Osteoblast (primary cell): Measurements from ENCODE around the gene AQP1. TPM values are rescaled to one million over a fixed set of nuclear protein-coding genes. Genes with fewer than 3 reads are reported as not detected.
A peak's percentile ranks its signal among the peaks of the same experiment; 100 is the strongest.

ENCODE experiments used
- DNase-seq: peaks from one replicate; pipeline ENCODE4 v3.0.0; 2011; ENCODE audit warnings: low spot score, mixed read lengths; ENCODE audit not compliant: insufficient read length; ENCODE audit errors: missing footprints
- H2AFZ ChIP-seq: 2 replicates; pipeline ENCODE4 v1.6.0; 2011; ENCODE audit warnings: mild to moderate bottlenecking, low read length
- H3K27ac ChIP-seq: 2 replicates; pipeline ENCODE4 v1.5.1; 2011; ENCODE audit warnings: mild to moderate bottlenecking, low read depth, low read length, moderate library complexity
- H3K27me3 ChIP-seq: 2 replicates; pipeline ENCODE4 v1.6.0; 2012; ENCODE audit warnings: mild to moderate bottlenecking, control low read depth, inconsistent platforms, low read length, moderate library complexity; ENCODE audit not compliant: insufficient read depth
- H3K36me3 ChIP-seq: 2 replicates; pipeline ENCODE4 v1.5.1; 2011; ENCODE audit warnings: mild to moderate bottlenecking, low read length, control low read depth, moderate library complexity; ENCODE audit not compliant: insufficient read depth
- H3K4me1 ChIP-seq: 2 replicates; pipeline ENCODE4 v1.5.1; 2011; ENCODE audit warnings: mild to moderate bottlenecking, low read length, control low read depth, moderate library complexity; ENCODE audit not compliant: insufficient read depth
- H3K4me2 ChIP-seq: 2 replicates; pipeline ENCODE4 v1.6.0; 2011; ENCODE audit warnings: mild to moderate bottlenecking, low read length; ENCODE audit not compliant: insufficient read depth
- H3K4me3 ChIP-seq: fragments of 200-600 bp; sonication (generic); 3 replicates; pipeline ENCODE4 v1.5.1; 2012; ENCODE audit warnings: mild to moderate bottlenecking, low read length, inconsistent platforms; ENCODE audit not compliant: insufficient read depth
- H3K79me2 ChIP-seq: 2 replicates; pipeline ENCODE4 v1.6.0; 2012; ENCODE audit warnings: mild to moderate bottlenecking, low read length, control low read depth, inconsistent platforms; ENCODE audit not compliant: insufficient read depth
- H3K9me3 ChIP-seq: 2 replicates; pipeline ENCODE4 v1.5.1; 2011; ENCODE audit warnings: low read depth, low read length, control low read depth
- H4K20me1 ChIP-seq: 2 replicates; pipeline ENCODE4 v1.6.0; 2012; ENCODE audit warnings: mild to moderate bottlenecking, low read length, control low read depth; ENCODE audit not compliant: insufficient read depth
- CTCF ChIP-seq: IDR thresholded peaks from 2 replicates; pipeline ENCODE4 v1.5.1; 2011; ENCODE audit warnings: mild to moderate bottlenecking, low read depth, low read length, moderate library complexity; ENCODE audit errors: extremely low read depth
- total RNA-seq: library from RNA; depleted of rRNA; stranded (reverse); fragments of >200 nt; gene quantifications from 2 replicates; pipeline ENCODE4 v1.2.3, GENCODE V29; 2012

The AQP1 gene
- total RNA-seq, 1 donor: 0.72 TPM

- peaks cover 12% of the 10 kb centered on the region for H3K4me1 ChIP-seq
Observed at GRCh38 chr7:30913821-30914515, 2.3 kb downstream of the AQP1 start.

DNA sequence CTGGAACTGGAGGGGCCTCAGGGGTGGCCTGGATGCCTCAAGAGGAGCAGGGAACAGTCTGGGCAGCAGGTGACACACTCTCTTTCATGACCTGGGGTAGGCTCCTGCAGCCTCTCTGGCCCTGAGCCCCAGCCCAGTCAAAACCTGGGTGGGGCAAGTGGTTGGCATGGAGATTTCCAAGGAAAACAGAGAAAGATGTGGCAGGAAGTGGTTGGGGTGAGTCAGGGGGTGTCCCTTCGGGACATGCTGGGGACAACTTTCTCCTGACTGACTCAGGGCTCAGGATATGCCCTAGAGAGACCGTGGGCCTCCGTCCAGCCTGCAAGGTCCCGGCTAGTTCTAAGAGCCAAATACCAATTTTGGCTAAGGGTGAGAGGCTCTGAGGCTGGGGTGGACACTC, 2.9 kb downstream of the AQP1 start:
- DNase-seq: peak; percentile 97
- no peak overlapping the region for H3K4me2 ChIP-seq
- no peak overlapping the region for H3K27ac ChIP-seq
- H3K9me3 ChIP-seq: no peaks in the 10 kb centered on the region
- no peaks in the 10 kb centered on the region for H3K27me3 ChIP-seq
- no peaks in the 10 kb centered on the region for H3K79me2 ChIP-seq
- no peak overlapping the region for H3K4me3 ChIP-seq
- TF ChIP-seq CTCF: no peak
- H3K36me3 ChIP-seq: no peaks in the 10 kb centered on the region
- H4K20me1 ChIP-seq: no peaks in the 10 kb centered on the region
- peaks cover 12% of the 10 kb centered on the region for H3K4me1 ChIP-seq
- no peak overlapping the region for H2AFZ ChIP-seq

More at GRCh38 chr7:30913821-30914515, 2.3 kb downstream of the AQP1 start:
- Histone ChIP-seq H3K4me2 (no peak overlapping the region), H2AFZ (no peak overlapping the region), H4K20me1 (no peaks in the 10 kb centered on the region), H3K27ac (no peak overlapping the region), H3K79me2 (no peaks in the 10 kb centered on the region), H3K9me3 (no peaks in the 10 kb centered on the region), H3K27me3 (no peaks in the 10 kb centered on the region), H3K4me3 (no peak overlapping the region), H3K36me3 (no peaks in the 10 kb centered on the region)
- no peak for TF ChIP-seq CTCF
- DNase-seq: no peak

- H3K27me3 ChIP-seq: no peaks in the 10 kb centered on the region
- no peak overlapping the region for H3K4me3 ChIP-seq
- no peaks in the 10 kb centered on the region for H4K20me1 ChIP-seq
- H3K36me3 ChIP-seq: no peaks in the 10 kb centered on the region
- H2AFZ ChIP-seq: no peak overlapping the region
- H3K27ac ChIP-seq: no peak overlapping the region
- no peaks in the 10 kb centered on the region for H3K79me2 ChIP-seq
- no peaks in the 10 kb centered on the region for H3K9me3 ChIP-seq
- TF ChIP-seq CTCF: no peak
- DNase-seq: no peak
- H3K4me2 ChIP-seq: no peak overlapping the region
- peaks cover 12% of the 10 kb centered on the region for H3K4me1 ChIP-seq
Observed at GRCh38 chr7:30915005-30915601, 3.5 kb downstream of the AQP1 start.

GRCh38 chr7:30915751-30916150, 4.1 kb downstream of the AQP1 start:
- peak; percentile 65 for DNase-seq
- H3K27ac ChIP-seq: no peak overlapping the region
- no peak overlapping the region for H3K4me3 ChIP-seq

More at GRCh38 chr7:30915751-30916150, 4.1 kb downstream of the AQP1 start:
- Histone ChIP-seq H4K20me1 (no peaks in the 10 kb centered on the region), H3K27me3 (no peaks in the 10 kb centered on the region), H2AFZ (no peak overlapping the region), H3K4me1 (peaks cover 16% of the 10 kb centered on the region), H3K36me3 (no peaks in the 10 kb centered on the region), H3K4me2 (no peak overlapping the region), H3K79me2 (no peaks in the 10 kb centered on the region), H3K9me3 (no peaks in the 10 kb centered on the region)
- no peak for TF ChIP-seq CTCF
